Neural crest cell (in vitro differentiated cells): ENCODE results near the gene ETV6. TPM values are rescaled to one million over a fixed set of nuclear protein-coding genes. Genes with fewer than 3 reads are reported as not detected.

Experiments used
- DNase-seq: peaks from one replicate; pipeline ENCODE4 v3.0.0; 2021; ENCODE audit warnings: low read depth, mixed read lengths, low spot score
- H3K27ac Mint-ChIP-seq: one replicate; pipeline ENCODE4 v1.8.0; 2021; ENCODE audit warnings: mild to moderate bottlenecking, mixed read lengths; ENCODE audit not compliant: unreplicated experiment
- H3K27me3 Mint-ChIP-seq: 2 replicates; pipeline ENCODE4 v1.8.0; 2021; ENCODE audit warnings: low read depth, mild to moderate bottlenecking, mixed read lengths
- H3K36me3 Mint-ChIP-seq: 2 replicates; pipeline ENCODE4 v1.8.0; 2021; ENCODE audit warnings: low read depth, mild to moderate bottlenecking, mixed read lengths
- H3K4me1 Mint-ChIP-seq: 2 replicates; pipeline ENCODE4 v1.8.0; 2021; ENCODE audit warnings: mixed read lengths
- H3K4me3 Mint-ChIP-seq: one replicate; pipeline ENCODE4 v1.8.0; 2021; ENCODE audit warnings: mild to moderate bottlenecking, mixed read lengths
- H3K9me3 Mint-ChIP-seq: 2 replicates; pipeline ENCODE4 v1.8.0; 2021; ENCODE audit warnings: mixed read lengths
- CTCF ChIP-seq: fragments of 200-600 bp; sonication (generic); conservative IDR thresholded peaks from 2 replicates; pipeline ENCODE4 v1.5.0; 2021; ENCODE audit warnings: antibody characterized with exemption, mild to moderate bottlenecking
- total RNA-seq: library from RNA; stranded (reverse); gene quantifications from 2 replicates; pipeline ENCODE4 v1.2.1, GENCODE V29; 2021

Gene ETV6
- total RNA-seq, 1 donor from 2014 or later, result 18.7 TPM

- Mint-ChIP-seq H3K36me3 (no peaks in the 10 kb centered on the region), H3K27ac (no peak overlapping the region), H3K4me3 (no peak overlapping the region), H3K4me1 (no peaks in the 10 kb centered on the region), H3K27me3 (no peaks in the 10 kb centered on the region), H3K9me3 (peaks cover 8% of the 10 kb centered on the region)
- DNase-seq, result no peak
- TF ChIP-seq CTCF, result no peak
Measured at GRCh38 chr12:11941606-11942337, 292.3 kb downstream of the ETV6 start.

- H3K4me3 Mint-ChIP-seq, result no peak overlapping the region
- no peak overlapping the region for H3K27ac Mint-ChIP-seq
- H3K9me3 Mint-ChIP-seq, result peaks cover 5% of the 10 kb centered on the region
- H3K36me3 Mint-ChIP-seq, result no peaks in the 10 kb centered on the region
- H3K27me3 Mint-ChIP-seq, result no peaks in the 10 kb centered on the region
- no peak for DNase-seq
- no peak for TF ChIP-seq CTCF
- no peaks in the 10 kb centered on the region for H3K4me1 Mint-ChIP-seq
Measured at GRCh38 chr12:11943919-11944700, 294.6 kb downstream of the ETV6 start.
